Stimulated activated naive CD8-positive, alpha-beta T cell treated with anti-CD3 and anti-CD28 coated beads, Interleukin-15, Interleukin-2, amounts not matched to agents 100 ng/mL and 50 ng/mL, for 24 hours (primary cell): ENCODE data around the gene C2orf81.
A peak's percentile ranks its signal among the peaks of the same experiment; 100 is the strongest.
"Not testable (repeated sequence)": the region's sequence is repeated elsewhere in the genome, so short reads cannot be mapped to it uniquely, and the experiment has no call there.

ENCODE experiments used
- H3K27ac Mint-ChIP-seq: one replicate; pipeline ENCODE4 v1.8.0; 2021; ENCODE audit warnings: mild to moderate bottlenecking, mixed read lengths
- H3K27me3 Mint-ChIP-seq: one replicate; pipeline ENCODE4 v1.8.0; 2021; ENCODE audit warnings: mixed read lengths
- H3K36me3 Mint-ChIP-seq: one replicate; pipeline ENCODE4 v1.8.0; 2021; ENCODE audit warnings: low read depth, mixed read lengths
- H3K4me1 Mint-ChIP-seq: one replicate; pipeline ENCODE4 v1.8.0; 2021; ENCODE audit warnings: low read depth, mixed read lengths
- H3K4me3 Mint-ChIP-seq: one replicate; pipeline ENCODE4 v1.8.0; 2021; ENCODE audit warnings: mild to moderate bottlenecking, mixed read lengths
- H3K9me3 Mint-ChIP-seq: one replicate; pipeline ENCODE4 v1.8.0; 2021; ENCODE audit warnings: mixed read lengths

C2orf81 gene

DNA sequence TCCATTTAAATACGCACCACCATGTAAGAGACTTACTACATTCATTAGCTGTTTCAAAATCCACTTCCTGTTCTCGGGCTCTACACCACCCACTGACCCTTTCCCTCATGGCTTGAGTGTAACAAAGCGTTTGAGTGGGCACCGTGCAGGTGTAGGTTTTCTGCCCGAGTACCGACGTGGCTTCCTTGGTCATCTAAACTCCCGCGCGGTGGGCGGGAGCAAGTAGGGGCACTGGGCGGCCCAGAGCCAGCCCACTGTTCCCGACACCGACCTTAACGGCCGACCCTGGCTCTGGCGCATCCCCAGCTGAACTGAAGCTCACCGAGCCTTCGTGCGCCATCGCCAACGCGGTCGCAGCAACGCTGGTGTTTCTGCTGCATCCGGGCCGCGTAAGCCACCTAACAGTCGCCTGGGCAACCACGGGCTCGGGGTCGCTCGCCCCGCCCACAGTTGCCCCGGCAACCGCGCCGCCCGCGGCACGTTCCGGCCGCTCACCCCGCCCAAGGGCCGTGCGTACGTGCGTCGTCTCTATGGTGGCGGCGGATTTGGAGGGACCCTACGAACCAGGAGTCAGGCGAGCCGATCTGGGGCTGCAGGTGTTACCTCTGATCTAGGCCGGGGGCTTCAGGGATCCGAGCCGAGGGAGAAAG is at the start of gene C2orf81, which contains the start of gene WDR54:
Gene C2orf81 (minus strand): TSS at position 399 of the 650 bp plus-strand sequence. CDS start 59 bp downstream, at position 340.
Gene WDR54 (plus strand): TSS at position 510 of the 650 bp plus-strand sequence. CDS start 424 bp downstream, outside the sequence.
- H3K9me3 Mint-ChIP-seq, result no peaks in the 10 kb centered on the region
- H3K4me3 Mint-ChIP-seq, result peak within 1 kb of the TSS; percentile 92
- no peaks in the 10 kb centered on the region for H3K27me3 Mint-ChIP-seq
- H3K36me3 Mint-ChIP-seq, result peaks cover 11% of the 10 kb centered on the region
- peak within 1 kb of the TSS; percentile 92 for H3K27ac Mint-ChIP-seq
- peaks cover 24% of the 10 kb centered on the region for H3K4me1 Mint-ChIP-seq

DNA sequence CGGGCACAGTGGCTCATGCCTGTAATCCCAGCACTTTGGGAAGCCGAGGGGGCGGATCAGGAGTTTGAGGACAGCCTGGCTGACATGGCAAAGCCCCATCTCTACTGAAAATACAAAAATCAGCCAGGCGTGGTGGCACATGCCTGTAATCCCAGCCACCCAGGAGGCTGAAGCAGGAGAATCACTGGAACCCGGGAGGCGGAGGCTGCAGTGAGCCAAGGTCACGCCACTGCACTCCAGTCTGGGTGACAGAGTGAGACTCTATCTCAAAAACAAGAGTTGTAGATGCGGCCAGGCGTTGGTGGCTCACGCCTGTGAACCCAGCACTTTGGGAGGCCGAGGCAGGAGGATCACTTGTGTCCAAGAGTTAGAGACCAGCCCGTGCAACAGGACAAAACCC is 49.3 kb upstream of the C2orf81 start:
- H3K4me1 Mint-ChIP-seq, result peaks cover 32% of the 10 kb centered on the region
- peak overlapping the region; percentile 75 for H3K27ac Mint-ChIP-seq
- peak overlapping the region; percentile 57 for H3K4me3 Mint-ChIP-seq
- not testable (repeated sequence) for H3K27me3 Mint-ChIP-seq, H3K9me3 Mint-ChIP-seq
- H3K36me3 Mint-ChIP-seq, result peaks cover 35% of the 10 kb centered on the region

DNA sequence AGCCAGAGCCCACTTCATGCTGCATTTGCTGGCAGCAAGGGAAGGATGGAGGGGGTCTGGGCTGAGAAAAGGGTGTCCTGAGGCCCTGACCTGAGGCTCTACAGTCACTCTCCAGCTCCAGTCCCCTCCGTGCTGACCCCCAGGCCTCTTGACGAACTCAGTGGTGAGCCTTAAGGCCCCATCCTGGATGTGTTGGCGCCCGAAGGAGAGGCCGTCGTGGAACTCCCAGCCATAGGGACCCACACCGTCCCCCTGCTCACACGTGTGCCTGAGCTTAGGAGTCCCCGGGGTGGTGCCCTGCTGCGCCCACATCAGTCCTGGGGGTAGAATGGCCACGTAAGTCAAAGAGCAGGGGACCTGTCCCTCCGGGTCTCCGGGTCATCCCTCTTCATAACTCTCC is 43.0 kb upstream of the C2orf81 start:
- peaks cover 30% of the 10 kb centered on the region for H3K4me1 Mint-ChIP-seq
- peak overlapping the region; percentile 71 for H3K27ac Mint-ChIP-seq
- H3K9me3 Mint-ChIP-seq, result no peaks in the 10 kb centered on the region
- peak overlapping the region; percentile 97 for H3K4me3 Mint-ChIP-seq
- no peaks in the 10 kb centered on the region for H3K27me3 Mint-ChIP-seq
- H3K36me3 Mint-ChIP-seq, result peaks cover 11% of the 10 kb centered on the region

DNA sequence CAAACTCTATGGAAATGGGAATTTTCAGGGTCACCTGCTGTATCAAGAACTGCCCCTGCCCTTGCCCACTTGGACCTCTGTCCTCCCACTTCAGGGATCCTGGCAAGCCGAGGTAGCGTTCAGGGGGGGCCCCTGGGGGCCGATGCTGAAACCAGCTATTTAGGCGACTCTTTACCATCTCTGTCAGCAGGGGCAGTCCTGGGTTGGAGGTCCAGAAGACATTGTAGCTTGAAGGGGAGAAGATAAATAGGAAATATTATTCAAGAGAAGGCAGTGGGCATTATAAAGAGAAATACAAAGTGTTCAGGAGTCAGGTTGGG is 41.3 kb upstream of the C2orf81 start:
- Mint-ChIP-seq H3K4me3 (no peak overlapping the region), H3K27ac (no peak overlapping the region), H3K27me3 (no peaks in the 10 kb centered on the region), H3K36me3 (peaks cover 11% of the 10 kb centered on the region), H3K4me1 (peaks cover 44% of the 10 kb centered on the region), H3K9me3 (no peaks in the 10 kb centered on the region)

DNA sequence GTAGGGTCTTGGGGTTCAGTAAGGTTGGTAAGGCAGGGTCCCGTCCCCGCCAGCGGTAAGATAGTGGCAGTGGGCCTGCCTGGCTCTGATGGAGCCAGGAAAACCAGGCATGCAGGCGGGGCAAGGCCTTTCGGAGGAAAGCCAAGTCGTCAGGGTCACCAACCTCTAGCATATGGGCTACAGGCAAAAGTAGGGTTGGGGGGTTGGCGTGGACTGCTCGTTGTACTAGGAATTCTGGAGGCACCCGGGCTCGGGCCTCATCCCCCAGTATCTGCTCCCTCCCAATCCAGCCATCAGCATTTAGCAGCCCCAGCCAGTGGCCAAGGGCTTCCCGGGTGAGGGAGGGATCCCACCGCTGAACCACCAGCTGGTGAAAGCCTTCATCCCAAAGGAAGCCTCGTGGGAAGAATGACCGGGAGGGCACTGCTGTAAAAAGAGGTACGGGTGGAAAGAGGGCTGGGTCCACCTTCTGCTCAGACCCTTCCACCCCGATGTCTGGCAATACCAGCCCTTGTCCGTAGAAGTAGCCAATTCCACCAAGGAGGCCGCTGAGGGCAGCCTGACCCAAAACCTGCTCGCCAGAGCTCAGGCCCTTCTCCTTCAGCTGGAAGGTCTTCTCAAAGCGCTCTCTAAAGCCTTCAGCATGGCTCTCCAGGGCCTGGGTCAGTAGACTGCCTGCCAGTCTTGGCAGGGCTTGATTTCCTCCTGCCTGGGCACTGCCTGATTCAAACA is 40.8 kb upstream of the C2orf81 start:
- H3K4me3 Mint-ChIP-seq, result no peak overlapping the region
- peaks cover 12% of the 10 kb centered on the region for H3K36me3 Mint-ChIP-seq
- no peaks in the 10 kb centered on the region for H3K27me3 Mint-ChIP-seq
- no peak overlapping the region for H3K27ac Mint-ChIP-seq
- peaks cover 45% of the 10 kb centered on the region for H3K4me1 Mint-ChIP-seq
- H3K9me3 Mint-ChIP-seq, result no peaks in the 10 kb centered on the region

DNA sequence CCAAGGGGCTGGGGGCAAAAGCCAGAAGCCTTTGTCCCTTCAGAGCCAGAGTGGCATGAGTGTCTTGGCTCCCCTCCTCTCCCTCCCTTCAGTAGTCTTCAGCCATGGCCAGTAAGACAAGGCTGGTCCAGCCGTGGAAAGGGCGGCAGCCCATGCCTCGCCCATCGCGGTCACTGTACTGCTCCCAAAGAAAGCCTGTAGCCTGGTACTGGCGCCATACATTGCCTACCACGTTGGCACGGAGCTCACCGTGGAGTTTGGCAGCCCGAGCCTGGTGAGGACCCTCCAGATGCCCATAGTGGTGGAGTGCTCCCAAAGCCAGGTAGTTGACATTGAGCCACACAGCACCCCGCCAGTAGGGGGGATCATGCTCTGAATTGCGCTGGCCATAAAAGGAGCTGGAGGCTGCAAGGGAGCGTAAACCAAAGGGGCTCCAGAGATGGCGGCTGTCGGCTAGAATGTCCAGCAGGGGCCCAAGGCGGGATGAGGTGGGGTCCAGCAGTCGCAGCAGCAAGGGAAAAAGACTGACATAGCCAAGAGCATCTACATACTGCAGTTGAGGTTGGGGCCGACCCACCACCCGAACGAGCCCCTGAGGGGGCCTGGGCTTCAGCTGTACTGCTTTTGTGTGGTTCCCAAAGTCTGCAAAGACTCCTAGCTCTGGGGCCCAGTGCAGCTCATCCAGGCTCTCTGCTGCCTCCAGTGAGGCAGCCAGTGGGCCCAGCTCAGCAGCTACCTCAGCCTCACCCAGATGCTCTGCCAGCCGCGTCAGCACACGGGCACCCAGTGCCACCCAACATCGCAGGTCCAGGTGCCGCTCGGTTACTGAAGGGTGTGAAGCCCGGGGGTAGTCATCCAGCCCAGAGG is 40.0 kb upstream of the C2orf81 start:
- H3K27ac Mint-ChIP-seq, result no peak overlapping the region
- H3K4me3 Mint-ChIP-seq, result no peak overlapping the region
- H3K27me3 Mint-ChIP-seq, result no peaks in the 10 kb centered on the region

DNA sequence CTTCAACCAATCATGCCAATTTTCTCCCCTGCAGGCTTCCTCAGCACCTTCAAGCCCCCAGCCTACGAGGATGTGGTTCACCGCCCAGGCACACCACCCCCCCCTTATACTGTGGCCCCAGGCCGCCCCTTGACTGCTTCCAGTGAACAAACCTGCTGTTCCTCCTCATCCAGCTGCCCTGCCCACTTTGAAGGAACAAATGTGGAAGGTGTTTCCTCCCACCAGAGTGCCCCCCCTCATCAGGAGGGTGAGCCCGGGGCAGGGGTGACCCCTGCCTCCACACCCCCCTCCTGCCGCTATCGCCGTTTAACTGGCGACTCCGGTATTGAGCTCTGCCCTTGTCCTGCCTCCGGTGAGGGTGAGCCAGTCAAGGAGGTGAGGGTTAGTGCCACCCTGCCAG is 38.8 kb upstream of the C2orf81 start:
- not testable (repeated sequence) for H3K27me3 Mint-ChIP-seq, H3K9me3 Mint-ChIP-seq
- peaks cover 59% of the 10 kb centered on the region for H3K4me1 Mint-ChIP-seq
- H3K4me3 Mint-ChIP-seq, result peak overlapping the region; percentile 96
- peak overlapping the region; percentile 52 for H3K27ac Mint-ChIP-seq
- peaks cover 27% of the 10 kb centered on the region for H3K36me3 Mint-ChIP-seq

More for the DNA sequence above, 40.0 kb upstream of the C2orf81 start:
- H3K36me3 Mint-ChIP-seq, result peaks cover 18% of the 10 kb centered on the region
- peaks cover 53% of the 10 kb centered on the region for H3K4me1 Mint-ChIP-seq
- H3K9me3 Mint-ChIP-seq, result no peaks in the 10 kb centered on the region

DNA sequence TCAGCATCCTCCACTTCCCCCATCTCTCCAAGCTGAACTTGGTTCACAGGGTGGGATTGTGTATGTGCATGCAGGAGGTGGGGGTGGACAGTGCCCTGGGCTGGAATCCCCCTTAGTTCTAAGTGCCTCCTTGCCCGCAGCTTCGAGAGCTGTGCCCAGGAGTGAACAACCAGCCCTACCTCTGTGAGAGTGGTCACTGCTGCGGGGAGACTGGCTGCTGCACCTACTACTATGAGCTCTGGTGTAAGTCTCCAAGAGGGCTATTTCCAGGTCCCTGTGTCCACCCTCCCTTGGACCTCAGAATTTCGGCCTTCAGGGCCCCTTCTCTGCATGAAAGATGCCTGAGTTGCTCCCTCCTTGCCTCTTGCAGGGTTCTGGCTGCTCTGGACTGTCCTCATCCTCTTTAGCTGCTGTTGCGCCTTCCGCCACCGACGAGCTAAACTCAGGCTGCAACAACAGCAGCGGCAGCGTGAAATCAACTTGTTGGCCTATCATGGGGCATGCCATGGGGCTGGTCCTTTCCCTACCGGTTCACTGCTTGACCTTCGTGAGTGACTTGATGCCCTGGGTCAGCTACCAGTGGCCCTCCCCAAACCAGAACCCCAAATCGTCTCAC is 38.2 kb upstream of the C2orf81 start:
- H3K27ac Mint-ChIP-seq, result peak overlapping the region; percentile 52
- not testable (repeated sequence) for H3K9me3 Mint-ChIP-seq
- H3K4me1 Mint-ChIP-seq, result peaks cover 65% of the 10 kb centered on the region

DNA sequence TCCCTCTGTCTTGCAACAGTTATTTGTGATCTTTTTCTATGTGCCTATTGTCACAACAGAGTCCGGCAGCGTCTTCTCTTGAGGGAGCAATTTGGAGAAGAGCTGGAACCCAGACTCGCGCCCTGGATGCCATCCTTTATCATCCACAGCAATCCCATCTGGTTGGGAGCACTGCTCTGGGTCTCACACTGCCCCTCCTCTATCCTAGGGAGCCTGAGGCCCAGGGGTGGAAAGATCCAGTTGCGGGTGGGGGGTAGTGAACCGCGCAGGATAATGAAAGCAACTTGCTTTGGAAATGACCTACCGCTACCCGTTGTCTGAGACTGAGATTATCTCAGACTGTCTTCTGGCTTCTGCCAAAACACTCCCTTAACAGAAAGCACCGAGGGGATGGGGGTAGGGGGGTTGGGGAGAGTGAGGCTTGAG is 37.5 kb upstream of the C2orf81 start:
- H3K9me3 Mint-ChIP-seq, result no peaks in the 10 kb centered on the region
- H3K36me3 Mint-ChIP-seq, result peaks cover 30% of the 10 kb centered on the region
- peak overlapping the region; percentile 98 for H3K27ac Mint-ChIP-seq
- no peaks in the 10 kb centered on the region for H3K27me3 Mint-ChIP-seq
- peaks cover 67% of the 10 kb centered on the region for H3K4me1 Mint-ChIP-seq
- H3K4me3 Mint-ChIP-seq, result peak overlapping the region; percentile 96

More for the DNA sequence above, 38.2 kb upstream of the C2orf81 start:
- H3K36me3 Mint-ChIP-seq, result peaks cover 30% of the 10 kb centered on the region
- H3K27me3 Mint-ChIP-seq, result not testable (repeated sequence)
- peak overlapping the region; percentile 96 for H3K4me3 Mint-ChIP-seq

DNA sequence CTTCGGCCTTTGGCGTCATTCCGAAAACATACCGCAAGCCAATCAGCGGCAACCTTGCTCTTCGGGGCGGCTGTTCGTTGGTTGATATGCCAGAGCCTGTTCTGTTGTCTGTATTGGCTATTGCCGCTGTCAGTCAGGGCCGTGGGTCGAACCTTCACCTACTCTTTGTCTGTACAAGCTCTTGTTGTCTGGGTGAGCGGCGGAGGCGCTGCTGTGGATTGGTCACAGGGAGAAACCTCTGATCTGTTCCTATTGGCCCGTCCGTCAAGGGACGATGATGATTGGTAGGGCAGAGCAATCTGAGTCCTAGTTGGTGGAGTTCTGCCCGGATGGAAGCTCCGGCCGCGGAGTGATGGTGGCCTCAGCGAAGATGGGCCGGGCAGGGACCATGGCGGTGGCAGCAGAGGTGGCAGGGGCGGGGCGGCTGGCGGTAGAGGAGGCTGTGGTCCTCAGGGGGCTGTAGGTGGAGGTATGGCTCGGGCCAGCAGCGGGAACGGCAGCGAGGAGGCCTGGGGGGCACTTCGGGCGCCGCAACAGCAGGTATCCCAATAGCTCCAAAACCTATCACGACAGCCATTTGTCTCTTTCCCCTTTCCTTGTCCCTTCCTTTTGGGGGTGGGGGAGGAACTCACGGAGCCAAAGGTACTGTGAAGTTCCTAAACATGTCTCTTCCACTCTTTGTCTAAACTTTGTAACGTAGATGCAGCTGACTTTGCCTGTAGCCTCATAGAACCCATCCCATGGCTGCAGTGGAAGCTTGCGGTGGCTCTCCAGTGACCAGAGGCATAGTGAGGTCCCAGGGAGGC is 36.9 kb upstream of the C2orf81 start, which contains the start of gene WBP1:
Gene WBP1 (plus strand): TSS at position 307 of the 806 bp plus-strand sequence. CDS start 165 bp downstream, at position 472.
- H3K27ac Mint-ChIP-seq, result peak within 1 kb of the TSS; percentile 98
- peaks cover 63% of the 10 kb centered on the region for H3K4me1 Mint-ChIP-seq
- peaks cover 29% of the 10 kb centered on the region for H3K36me3 Mint-ChIP-seq
- H3K4me3 Mint-ChIP-seq, result peak within 1 kb of the TSS; percentile 96
- H3K27me3 Mint-ChIP-seq, result no peaks in the 10 kb centered on the region
- H3K9me3 Mint-ChIP-seq, result no peaks in the 10 kb centered on the region

DNA sequence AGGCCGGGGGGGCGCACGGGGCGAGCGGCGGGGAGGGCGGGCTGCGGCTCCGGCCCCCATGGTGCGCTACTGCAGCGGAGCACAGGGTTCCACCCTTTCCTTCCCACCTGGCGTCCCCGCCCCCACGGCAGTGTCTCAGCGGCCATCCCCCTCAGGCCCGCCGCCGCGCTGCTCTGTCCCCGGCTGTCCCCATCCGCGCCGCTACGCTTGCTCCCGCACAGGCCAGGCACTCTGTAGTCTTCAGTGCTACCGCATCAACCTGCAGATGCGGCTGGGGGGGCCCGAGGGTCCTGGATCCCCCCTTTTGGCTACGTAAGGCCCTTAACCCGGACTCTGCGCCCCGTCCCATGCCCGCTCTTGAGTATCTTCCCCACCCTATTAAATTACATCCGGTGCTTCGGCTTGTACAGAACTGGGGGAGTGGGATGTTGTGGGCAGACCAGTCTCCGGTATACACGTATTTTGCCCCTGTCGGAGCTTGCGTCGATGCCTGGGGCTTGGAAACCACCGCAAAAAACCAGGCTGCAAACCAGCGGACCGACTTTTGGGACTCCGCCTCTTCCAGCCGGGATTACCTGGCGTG is 36.2 kb upstream of the C2orf81 start:
- Mint-ChIP-seq H3K36me3 (peaks cover 22% of the 10 kb centered on the region), H3K4me1 (peaks cover 63% of the 10 kb centered on the region), H3K4me3 (peak overlapping the region; percentile 96), H3K9me3 (no peaks in the 10 kb centered on the region), H3K27me3 (no peaks in the 10 kb centered on the region), H3K27ac (peak overlapping the region; percentile 98)

DNA sequence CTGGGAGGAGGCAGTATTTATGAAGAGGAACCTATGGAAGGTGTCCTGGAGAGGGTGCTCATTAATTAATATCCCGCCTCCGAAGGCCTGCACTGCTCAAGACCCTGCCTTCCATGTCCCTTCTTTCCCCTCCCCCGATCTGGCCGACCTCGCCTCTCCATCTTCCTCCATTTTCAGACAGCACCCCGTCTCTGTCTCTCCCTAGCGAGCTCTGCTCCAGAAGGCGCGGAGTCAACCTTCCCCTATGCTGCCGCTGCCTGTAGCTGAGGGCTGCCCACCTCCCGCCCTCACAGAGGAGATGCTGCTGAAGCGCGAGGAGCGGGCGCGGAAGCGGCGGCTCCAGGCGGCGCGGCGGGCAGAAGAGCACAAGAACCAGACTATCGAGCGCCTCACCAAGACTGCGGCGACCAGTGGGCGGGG is 35.7 kb upstream of the C2orf81 start:
- Mint-ChIP-seq H3K27ac (peak overlapping the region; percentile 94), H3K36me3 (peaks cover 19% of the 10 kb centered on the region), H3K4me1 (peaks cover 67% of the 10 kb centered on the region)

DNA sequence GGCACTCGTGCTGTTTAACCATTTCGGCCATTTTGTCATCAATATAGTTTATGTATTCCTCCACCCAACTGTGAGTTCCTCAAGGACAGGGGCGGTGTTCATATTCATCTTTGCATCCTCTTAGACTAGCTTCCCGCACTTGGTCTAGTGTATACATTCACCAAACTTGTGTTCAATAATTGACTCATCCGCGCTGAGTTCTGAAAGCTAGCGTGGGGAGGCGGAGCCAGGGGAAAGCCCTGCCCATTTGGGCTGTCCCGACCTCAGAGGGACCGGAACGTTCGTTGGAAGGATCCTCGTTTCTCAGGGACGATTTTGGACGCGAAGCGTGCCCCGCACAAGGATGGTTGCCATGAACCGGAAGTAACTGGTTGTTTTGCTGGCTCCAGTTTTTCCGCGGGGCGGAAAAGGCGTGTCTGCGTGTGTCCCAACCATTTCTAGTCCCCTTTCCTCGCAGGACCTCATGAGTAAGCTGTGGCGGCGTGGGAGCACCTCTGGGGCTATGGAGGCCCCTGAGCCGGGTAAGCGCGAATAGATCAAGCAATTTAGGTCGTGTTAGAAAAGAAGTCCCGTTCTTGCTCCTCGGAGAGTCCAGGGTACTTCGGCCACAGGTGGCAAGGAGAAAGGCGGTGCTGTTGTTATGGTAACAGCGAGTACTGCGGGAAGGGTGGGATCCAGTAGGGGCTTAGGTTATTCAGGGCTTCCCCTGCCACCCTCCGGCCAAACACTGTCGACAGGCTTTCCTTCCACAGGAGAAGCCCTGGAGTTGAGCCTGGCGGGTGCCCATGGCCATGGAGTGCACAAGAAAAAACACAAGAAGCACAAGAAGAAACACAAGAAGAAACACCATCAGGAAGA is 33.5 kb upstream of the C2orf81 start, which contains the start of gene INO80B:
Gene INO80B (plus strand): TSS at position 434 of the 858 bp plus-strand sequence. CDS start 30 bp downstream, at position 464.
- Mint-ChIP-seq H3K36me3 (peaks cover 19% of the 10 kb centered on the region), H3K4me3 (peak within 1 kb of the TSS; percentile 96), H3K27me3 (no peaks in the 10 kb centered on the region), H3K27ac (peak within 1 kb of the TSS; percentile 94), H3K4me1 (peaks cover 64% of the 10 kb centered on the region), H3K9me3 (no peaks in the 10 kb centered on the region)

More for the DNA sequence above, 35.7 kb upstream of the C2orf81 start:
- H3K4me3 Mint-ChIP-seq, result peak overlapping the region; percentile 96
- H3K27me3 Mint-ChIP-seq, result no peaks in the 10 kb centered on the region
- H3K9me3 Mint-ChIP-seq, result no peaks in the 10 kb centered on the region
